Left ventricle myocardium inferior (tissue), 1 donor: ENCODE results near the gene ATP6V0B. TPM values are rescaled to one million over a fixed set of nuclear protein-coding genes. Genes with fewer than 3 reads are reported as not detected.
A peak's percentile ranks its signal among the peaks of the same experiment; 100 is the strongest.

Experiments used
- DNase-seq: peaks from one replicate; pipeline ENCODE4 v3.0.0-alpha.2; 2020
- H3K27ac ChIP-seq: fragments of 200-600 bp; replicated peaks from 2 replicates; pipeline ENCODE4 v1.8.0; 2021
- H3K27me3 ChIP-seq: fragments of 200-600 bp; 2 replicates; pipeline ENCODE4 v1.8.0; 2021; ENCODE audit warnings: low read depth
- H3K36me3 ChIP-seq: fragments of 200-600 bp; 2 replicates; pipeline ENCODE4 v1.8.0; 2021
- H3K4me1 ChIP-seq: fragments of 200-600 bp; 2 replicates; pipeline ENCODE4 v1.8.0; 2021
- H3K4me3 ChIP-seq: fragments of 200-600 bp; 2 replicates; pipeline ENCODE4 v1.8.0; 2021; ENCODE audit warnings: mild to moderate bottlenecking, moderate library complexity
- H3K9me3 ChIP-seq: fragments of 200-600 bp; replicated peaks from 2 replicates; pipeline ENCODE4 v1.8.0; 2021
- intact Hi-C: fragments of 100-400 bp; cut with micrococcal nuclease; formaldehyde crosslinking; loops from one replicate; pipeline ENCODE4 v1.11.0; 2022
- total RNA-seq: library from RNA; stranded (reverse); fragmentation: NEBNext Ultra II Directional; extraction: Animal tissue kit (Norgen Biotek cat#: 25700); gene quantifications from one replicate; pipeline ENCODE4 v1.2.1, GENCODE V29; 2021
- TF ChIP-seq, protein P1 (sequence below): fragments of 200-600 bp; IDR thresholded peaks from 2 replicates; pipeline ENCODE4 v1.8.0; 2021; ENCODE audit warnings: antibody characterized with exemption, mild to moderate bottlenecking, borderline replicate concordance
- donor health status: DM: no; HTN: yes; CAD: no; lungs with severe emphysema.

The ATP6V0B gene
- total RNA-seq, 1 donor from 2014 or later: 80.6 TPM

- Histone ChIP-seq H3K4me3 (peak overlapping the region; percentile 87), H3K9me3 (no peaks in the 10 kb centered on the region), H3K4me1 (peaks cover 63% of the 10 kb centered on the region), H3K27me3 (no peaks in the 10 kb centered on the region), H3K27ac (peak overlapping the region; percentile 73), H3K36me3 (peaks cover 29% of the 10 kb centered on the region)
- TF ChIP-seq, protein P1, sequence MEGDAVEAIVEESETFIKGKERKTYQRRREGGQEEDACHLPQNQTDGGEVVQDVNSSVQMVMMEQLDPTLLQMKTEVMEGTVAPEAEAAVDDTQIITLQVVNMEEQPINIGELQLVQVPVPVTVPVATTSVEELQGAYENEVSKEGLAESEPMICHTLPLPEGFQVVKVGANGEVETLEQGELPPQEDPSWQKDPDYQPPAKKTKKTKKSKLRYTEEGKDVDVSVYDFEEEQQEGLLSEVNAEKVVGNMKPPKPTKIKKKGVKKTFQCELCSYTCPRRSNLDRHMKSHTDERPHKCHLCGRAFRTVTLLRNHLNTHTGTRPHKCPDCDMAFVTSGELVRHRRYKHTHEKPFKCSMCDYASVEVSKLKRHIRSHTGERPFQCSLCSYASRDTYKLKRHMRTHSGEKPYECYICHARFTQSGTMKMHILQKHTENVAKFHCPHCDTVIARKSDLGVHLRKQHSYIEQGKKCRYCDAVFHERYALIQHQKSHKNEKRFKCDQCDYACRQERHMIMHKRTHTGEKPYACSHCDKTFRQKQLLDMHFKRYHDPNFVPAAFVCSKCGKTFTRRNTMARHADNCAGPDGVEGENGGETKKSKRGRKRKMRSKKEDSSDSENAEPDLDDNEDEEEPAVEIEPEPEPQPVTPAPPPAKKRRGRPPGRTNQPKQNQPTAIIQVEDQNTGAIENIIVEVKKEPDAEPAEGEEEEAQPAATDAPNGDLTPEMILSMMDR: no peak
- intact Hi-C loops: no loop called here
- DNase-seq: no peak
Observed at GRCh38 chr1:43978264-43978550, 3.4 kb downstream of the ATP6V0B start.

DNA sequence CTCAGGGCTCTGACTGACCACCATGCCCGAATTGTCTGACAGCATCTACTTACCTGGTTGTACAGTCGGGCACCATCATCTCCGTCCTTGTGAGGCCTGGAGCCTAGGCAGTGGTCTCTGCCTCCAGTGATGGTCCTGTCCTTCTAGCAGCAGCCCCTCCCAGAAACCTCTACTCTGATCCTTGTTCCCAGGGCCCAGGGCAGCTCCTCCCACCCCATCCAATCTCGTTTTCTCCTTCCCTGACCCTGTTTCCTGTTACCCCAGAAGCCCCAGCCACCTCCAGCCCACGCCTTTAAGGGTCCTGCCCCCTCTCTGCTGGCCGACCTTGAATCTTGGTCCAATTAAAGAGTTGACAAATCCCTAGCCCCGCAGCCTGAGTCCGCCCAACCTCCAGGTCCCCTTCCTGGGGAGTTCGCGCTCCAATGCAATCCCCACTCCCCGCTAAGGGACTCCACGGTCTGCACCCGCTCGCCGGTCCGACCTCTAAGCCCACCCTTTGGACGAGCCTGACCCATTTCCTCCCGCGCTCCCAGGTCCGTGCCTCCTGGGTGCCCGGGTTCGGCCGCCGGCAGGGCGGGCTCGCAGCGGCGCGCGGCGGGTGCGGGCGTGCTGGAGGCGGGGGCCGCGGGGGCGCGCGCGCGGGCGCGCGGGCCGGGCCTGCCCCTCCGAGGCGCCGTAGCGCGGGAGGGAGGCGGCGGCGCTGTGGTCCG is 3.9 kb downstream of the ATP6V0B start, which contains the start of gene B4GALT2:
Gene B4GALT2 (plus strand): TSS at position 660 of the 710 bp plus-strand sequence. CDS start 1,951 bp downstream, outside the sequence.
- TF ChIP-seq, protein P1: no peak
- H3K9me3 ChIP-seq: no peaks in the 10 kb centered on the region
- intact Hi-C loops: no loop called here
- peak within 1 kb of the TSS; percentile 73 for H3K27ac ChIP-seq
- H3K27me3 ChIP-seq: no peaks in the 10 kb centered on the region
- peaks cover 27% of the 10 kb centered on the region for H3K36me3 ChIP-seq
- H3K4me3 ChIP-seq: peak within 1 kb of the TSS; percentile 87
- peak; percentile 55 for DNase-seq
- peaks cover 61% of the 10 kb centered on the region for H3K4me1 ChIP-seq

- Histone ChIP-seq H3K27ac (peak overlapping the region; percentile 73), H3K4me3 (peak overlapping the region; percentile 87), H3K4me1 (peaks cover 56% of the 10 kb centered on the region), H3K9me3 (no peaks in the 10 kb centered on the region), H3K27me3 (no peaks in the 10 kb centered on the region), H3K36me3 (peaks cover 27% of the 10 kb centered on the region)
- DNase-seq: no peak
- TF ChIP-seq, protein P1: no peak
- intact Hi-C loops: no loop called here
Observed at GRCh38 chr1:43979261-43979527, 4.4 kb downstream of the ATP6V0B start.

GRCh38 chr1:43979528-43980254 is 4.9 kb downstream of the ATP6V0B start:
- H3K27ac ChIP-seq: peak overlapping the region; percentile 73
- H3K9me3 ChIP-seq: no peaks in the 10 kb centered on the region
- intact Hi-C loops: no loop called here
- peaks cover 27% of the 10 kb centered on the region for H3K36me3 ChIP-seq
- H3K4me3 ChIP-seq: peak overlapping the region; percentile 87
- TF ChIP-seq, protein P1: no peak
- DNase-seq: peak; percentile 53
- peaks cover 52% of the 10 kb centered on the region for H3K4me1 ChIP-seq
- no peaks in the 10 kb centered on the region for H3K27me3 ChIP-seq

GRCh38 chr1:43980255-43981134 is 5.7 kb downstream of the ATP6V0B start:
- peaks cover 46% of the 10 kb centered on the region for H3K4me1 ChIP-seq
- intact Hi-C loops: no loop called here
- DNase-seq: no peak
- H3K9me3 ChIP-seq: no peaks in the 10 kb centered on the region
- TF ChIP-seq, protein P1: no peak
- peak overlapping the region; percentile 87 for H3K4me3 ChIP-seq
- peaks cover 27% of the 10 kb centered on the region for H3K36me3 ChIP-seq
- no peaks in the 10 kb centered on the region for H3K27me3 ChIP-seq
- H3K27ac ChIP-seq: peak overlapping the region; percentile 73
